Endodermal cell (in vitro differentiated cells): ENCODE results near the gene PDHX. TPM values are rescaled to one million over a fixed set of nuclear protein-coding genes. Genes with fewer than 3 reads are reported as not detected.

ENCODE experiments used
- DNase-seq: peaks from one replicate; pipeline ENCODE4 v3.0.0-alpha.2; 2017
- H3K27ac ChIP-seq: 2 replicates; pipeline ENCODE4 v1.5.1; 2013; ENCODE audit warnings: mild to moderate bottlenecking, low read depth, low read length, moderate library complexity
- H3K27me3 ChIP-seq: 2 replicates; pipeline ENCODE4 v1.6.1; 2013; ENCODE audit warnings: mild to moderate bottlenecking, low read length, moderate library complexity; ENCODE audit not compliant: insufficient read depth, control insufficient read depth, poor library complexity, severe bottlenecking
- H3K36me3 ChIP-seq: 2 replicates; pipeline ENCODE4 v1.7.0; 2013; ENCODE audit warnings: mild to moderate bottlenecking, low read length, moderate library complexity; ENCODE audit not compliant: control insufficient read depth, insufficient read depth
- H3K4me1 ChIP-seq: one replicate; pipeline ENCODE4 v1.7.0; 2013; ENCODE audit warnings: low read length; ENCODE audit not compliant: control insufficient read depth, insufficient read depth
- H3K4me3 ChIP-seq: 2 replicates; pipeline ENCODE4 v1.5.1; 2013; ENCODE audit warnings: mild to moderate bottlenecking, low read length, moderate library complexity
- H3K9ac ChIP-seq: 2 replicates; pipeline ENCODE4 v1.6.1; 2013; ENCODE audit warnings: mild to moderate bottlenecking, low read length, moderate library complexity; ENCODE audit not compliant: poor library complexity, severe bottlenecking; ENCODE audit errors: extremely low read depth
- H3K9me3 ChIP-seq: 2 replicates; pipeline ENCODE4 v1.6.1; 2013; ENCODE audit warnings: mild to moderate bottlenecking, low read length, moderate library complexity; ENCODE audit not compliant: control insufficient read depth
- H3K27ac Mint-ChIP-seq: 2 replicates; pipeline ENCODE4 v1.8.0; 2020; ENCODE audit warnings: mixed read lengths
- H3K27me3 Mint-ChIP-seq: 2 replicates; pipeline ENCODE4 v1.8.0; 2021; ENCODE audit warnings: mild to moderate bottlenecking, mixed read lengths; ENCODE audit not compliant: insufficient read depth
- H3K36me3 Mint-ChIP-seq: 2 replicates; pipeline ENCODE4 v1.8.0; 2020; ENCODE audit warnings: low read depth, mixed read lengths
- H3K4me1 Mint-ChIP-seq: 2 replicates; pipeline ENCODE4 v1.8.0; 2020; ENCODE audit warnings: mixed read lengths
- H3K4me3 Mint-ChIP-seq: 2 replicates; pipeline ENCODE4 v1.8.0; 2020; ENCODE audit warnings: mild to moderate bottlenecking, moderate library complexity, mixed read lengths
- H3K9me3 Mint-ChIP-seq: 2 replicates; pipeline ENCODE4 v1.8.0; 2020; ENCODE audit warnings: mild to moderate bottlenecking, mixed read lengths
- WGBS, 2 experiments: methylation state at CpG; one replicate each; pipeline versions ENCODE4 v1.1.5 to v1.1.7; 2013; ENCODE audit warnings: missing lambda C conversion rate in 2 of 2, mixed read lengths in 1 of 2; ENCODE audit not compliant: insufficient coverage in 1 of 2, insufficient read length in 1 of 2; 5-methylcytosine and 5-hydroxymethylcytosine counted together
- total RNA-seq, 2 donors: library from RNA; stranded (reverse); fragmentation: NEBNext Ultra II Directional in 1 of 2; extraction: Animal tissue kit (Norgen Biotek cat#: 25700) in 1 of 2; gene quantifications; 2 replicates in 1 of 2; 3 replicates in 1 of 2; pipeline ENCODE4 v1.2.1, GENCODE V29; 2021
- TF ChIP-seq, protein P1 (sequence below): fragments of 200-600 bp; sonication (generic); conservative IDR thresholded peaks from 2 replicates; pipeline ENCODE4 v1.5.0; 2021; ENCODE audit warnings: antibody characterized with exemption, mild to moderate bottlenecking

PDHX gene
- total RNA-seq, 2 donors from 2014 or later = 42.0 to 48.6 TPM

DNA sequence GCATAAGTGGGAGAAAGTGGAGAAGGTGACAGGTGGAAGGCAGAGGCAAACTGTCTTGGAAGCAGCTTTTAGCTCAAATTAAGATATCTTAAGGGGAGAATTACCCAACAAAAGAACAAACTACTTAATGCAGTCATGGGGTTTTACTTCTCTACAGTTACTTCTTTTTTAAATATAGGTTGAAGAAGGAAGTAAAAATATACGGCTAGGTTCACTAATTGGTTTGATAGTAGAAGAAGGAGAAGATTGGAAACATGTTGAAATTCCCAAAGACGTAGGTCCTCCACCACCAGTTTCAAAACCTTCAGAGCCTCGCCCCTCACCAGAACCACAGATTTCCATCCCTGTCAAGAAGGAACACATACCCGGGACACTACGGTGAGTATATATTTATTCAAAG, 40.8 kb downstream of the PDHX start:
- H3K36me3 ChIP-seq = peaks cover 26% of the 10 kb centered on the region
- H3K4me1 Mint-ChIP-seq = peaks cover 22% of the 10 kb centered on the region
- H3K9me3 Mint-ChIP-seq = no peaks in the 10 kb centered on the region
- no peaks in the 10 kb centered on the region for H3K9me3 ChIP-seq
- TF ChIP-seq, protein P1, sequence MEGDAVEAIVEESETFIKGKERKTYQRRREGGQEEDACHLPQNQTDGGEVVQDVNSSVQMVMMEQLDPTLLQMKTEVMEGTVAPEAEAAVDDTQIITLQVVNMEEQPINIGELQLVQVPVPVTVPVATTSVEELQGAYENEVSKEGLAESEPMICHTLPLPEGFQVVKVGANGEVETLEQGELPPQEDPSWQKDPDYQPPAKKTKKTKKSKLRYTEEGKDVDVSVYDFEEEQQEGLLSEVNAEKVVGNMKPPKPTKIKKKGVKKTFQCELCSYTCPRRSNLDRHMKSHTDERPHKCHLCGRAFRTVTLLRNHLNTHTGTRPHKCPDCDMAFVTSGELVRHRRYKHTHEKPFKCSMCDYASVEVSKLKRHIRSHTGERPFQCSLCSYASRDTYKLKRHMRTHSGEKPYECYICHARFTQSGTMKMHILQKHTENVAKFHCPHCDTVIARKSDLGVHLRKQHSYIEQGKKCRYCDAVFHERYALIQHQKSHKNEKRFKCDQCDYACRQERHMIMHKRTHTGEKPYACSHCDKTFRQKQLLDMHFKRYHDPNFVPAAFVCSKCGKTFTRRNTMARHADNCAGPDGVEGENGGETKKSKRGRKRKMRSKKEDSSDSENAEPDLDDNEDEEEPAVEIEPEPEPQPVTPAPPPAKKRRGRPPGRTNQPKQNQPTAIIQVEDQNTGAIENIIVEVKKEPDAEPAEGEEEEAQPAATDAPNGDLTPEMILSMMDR = no peak
- no peak overlapping the region for H3K4me3 ChIP-seq
- no peaks in the 10 kb centered on the region for H3K27me3 ChIP-seq
- 92 to 100% methylated on average over 2 to 5 of the region's 5 CpGs for WGBS, 2 experiments
- H3K36me3 Mint-ChIP-seq = peaks cover 28% of the 10 kb centered on the region
- H3K4me1 ChIP-seq = peaks cover 5% of the 10 kb centered on the region
- H3K27ac ChIP-seq = no peak overlapping the region
- H3K4me3 Mint-ChIP-seq = no peak overlapping the region
- no peak overlapping the region for H3K27ac Mint-ChIP-seq
- H3K27me3 Mint-ChIP-seq = no peaks in the 10 kb centered on the region
- no peak for DNase-seq
- no peak overlapping the region for H3K9ac ChIP-seq

DNA sequence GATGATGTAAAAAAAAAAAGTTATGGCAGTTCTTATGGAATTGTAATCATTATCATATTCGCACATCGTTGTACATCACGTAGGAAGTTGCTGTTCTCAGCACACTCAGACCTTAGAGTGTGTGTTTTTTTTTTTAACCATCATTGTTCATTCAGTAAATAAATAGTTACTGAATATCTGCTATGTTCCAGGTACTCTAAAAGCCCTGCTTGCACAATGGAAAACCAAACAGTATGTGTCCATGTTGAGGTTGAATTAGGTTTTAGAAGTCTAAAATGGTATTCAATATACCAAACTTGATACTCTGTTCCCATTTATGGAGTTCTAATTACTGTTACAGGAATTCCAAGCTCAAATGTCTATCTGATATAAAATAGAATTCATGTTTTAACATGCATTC, 41.2 kb downstream of the PDHX start:
- DNase-seq = no peak
- H3K4me1 ChIP-seq = peaks cover 8% of the 10 kb centered on the region
- H3K27me3 Mint-ChIP-seq = no peaks in the 10 kb centered on the region
- no peaks in the 10 kb centered on the region for H3K9me3 Mint-ChIP-seq
- no peak overlapping the region for H3K9ac ChIP-seq
- WGBS, 2 experiments = 96 to 100% methylated on average over 1 to 3 of the region's 3 CpGs
- TF ChIP-seq, protein P1 = no peak
- H3K4me1 Mint-ChIP-seq = peaks cover 24% of the 10 kb centered on the region
- H3K27me3 ChIP-seq = no peaks in the 10 kb centered on the region
- H3K4me3 Mint-ChIP-seq = no peak overlapping the region
- peaks cover 28% of the 10 kb centered on the region for H3K36me3 Mint-ChIP-seq
- H3K27ac ChIP-seq = no peak overlapping the region
- H3K27ac Mint-ChIP-seq = no peak overlapping the region
- H3K36me3 ChIP-seq = peaks cover 26% of the 10 kb centered on the region
- H3K4me3 ChIP-seq = no peak overlapping the region
- no peaks in the 10 kb centered on the region for H3K9me3 ChIP-seq

DNA sequence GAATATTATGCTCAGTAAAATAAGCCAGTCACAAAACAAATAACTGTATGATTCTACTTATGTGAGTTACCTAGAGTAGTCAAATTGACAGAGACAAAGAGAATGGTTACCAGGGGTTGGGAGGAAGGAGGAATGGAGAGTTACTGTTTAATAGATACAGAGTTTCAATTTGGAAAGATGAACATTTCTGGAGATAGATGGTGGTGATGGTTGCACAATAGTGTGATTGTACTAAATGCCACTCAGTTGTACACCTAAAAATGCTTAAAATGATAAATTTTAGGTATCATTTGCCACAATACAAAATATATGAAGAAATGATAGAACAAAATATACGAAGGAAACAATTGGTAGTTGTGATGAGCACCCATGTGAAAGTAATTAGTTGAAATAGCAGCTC, 43.4 kb downstream of the PDHX start:
- TF ChIP-seq, protein P1 = no peak
- Mint-ChIP-seq H3K27me3 (no peaks in the 10 kb centered on the region), H3K27ac (no peak overlapping the region), H3K36me3 (peaks cover 18% of the 10 kb centered on the region), H3K4me1 (peaks cover 17% of the 10 kb centered on the region), H3K9me3 (no peaks in the 10 kb centered on the region), H3K4me3 (no peak overlapping the region)
- H3K9me3 ChIP-seq = no peaks in the 10 kb centered on the region
- no peaks in the 10 kb centered on the region for H3K27me3 ChIP-seq
- no CpG with 5 or more reads among the region's 1 CpG for WGBS, 2 experiments
- H3K9ac ChIP-seq = no peak overlapping the region
- no peak overlapping the region for H3K4me3 ChIP-seq
- peaks cover 8% of the 10 kb centered on the region for H3K4me1 ChIP-seq
- no peak overlapping the region for H3K27ac ChIP-seq
- DNase-seq = no peak
- peaks cover 29% of the 10 kb centered on the region for H3K36me3 ChIP-seq
